HL-60/S4 treated with retinoic acid at 250 ng/mL for 4 days and 3 days (cell line): ENCODE measurements around the gene GPR3.

Experiments
- in situ Hi-C: fragments of 300-500 bp; cut with MboI; formaldehyde crosslinking; loops from 2 replicates; pipeline ENCODE4 v1.7.0; 2022; ENCODE audit warnings: low sequenced_read_pairs

The GPR3 gene

GRCh38 chr1:27358038-27358927 is 34.1 kb upstream of the GPR3 start:
- in situ Hi-C loops, result no loop called here

GRCh38 chr1:27358928-27359313 is 33.5 kb upstream of the GPR3 start:
- in situ Hi-C loops, result no loop called here

GRCh38 chr1:27359822-27360158 is 32.6 kb upstream of the GPR3 start:
- in situ Hi-C loops, result no loop called here

- in situ Hi-C loops, result no loop called here
These were observed 32.0 kb upstream of the GPR3 start for GRCh38 chr1:27360159-27361043.

GRCh38 chr1:27361044-27361402 is 31.4 kb upstream of the GPR3 start:
- in situ Hi-C loops, result no loop called here

- in situ Hi-C loops, result no loop called here
These were observed 30.9 kb upstream of the GPR3 start for GRCh38 chr1:27361553-27361952.

- in situ Hi-C loops, result no loop called here
These were observed 28.4 kb upstream of the GPR3 start for GRCh38 chr1:27363766-27364695.

GRCh38 chr1:27364696-27365371 is 27.6 kb upstream of the GPR3 start:
- in situ Hi-C loops, result no loop called here

- in situ Hi-C loops, result no loop called here
These were observed 26.9 kb upstream of the GPR3 start for GRCh38 chr1:27365372-27366112.

GRCh38 chr1:27366113-27366410 is 26.4 kb upstream of the GPR3 start:
- in situ Hi-C loops, result no loop called here

GRCh38 chr1:27366411-27367159 is 25.8 kb upstream of the GPR3 start, which contains the start of gene MAP3K6:
TSS of gene MAP3K6 (minus strand) at chr1:27366961. CDS start at chr1:27366597, 364 bp downstream.
- in situ Hi-C loops, result no loop called here

GRCh38 chr1:27367160-27367650 is 25.2 kb upstream of the GPR3 start:
- in situ Hi-C loops, result no loop called here

GRCh38 chr1:27368869-27369582 is 23.4 kb upstream of the GPR3 start:
- in situ Hi-C loops, result no loop called here

GRCh38 chr1:27372022-27372807 is 20.2 kb upstream of the GPR3 start:
- in situ Hi-C loops, result no loop called here

GRCh38 chr1:27372808-27373690 is 19.4 kb upstream of the GPR3 start:
- in situ Hi-C loops, result no loop called here

GRCh38 chr1:27374362-27375086 is 17.9 kb upstream of the GPR3 start, which contains the start of gene FCN3:
TSS of gene FCN3 (minus strand) at chr1:27374824. CDS start at chr1:27374818, 6 bp downstream.
- in situ Hi-C loops, result no loop called here
